ENCODE results near the gene ANKDD1B. TPM values are rescaled to one million over a fixed set of nuclear protein-coding genes. Genes with fewer than 3 reads are reported as not detected.

Gene ANKDD1B
- total and polyA plus RNA-seq, 9 of the 15 experiments (the other 6 are each of a cell fraction or from before 2014, with no cell fraction given): 0.04 to 0.29 (median 0.18) TPM; not detected in 1

- no peaks in the 10 kb centered on the region for H3K79me2 ChIP-seq (ENCODE audit: control insufficient read depth, insufficient read depth, low read length)
- no peaks in the 10 kb centered on the region for H3K36me3 ChIP-seq (ENCODE audit: control insufficient read depth, insufficient read depth, low read length)
- ATAC-seq: no peak
- DNase-seq (ENCODE audit: extremely low read depth in 1 of 4, low spot score in 3 of 4): no peak
- H3K9ac ChIP-seq (ENCODE audit: insufficient read depth in 1 of 2, low read depth in 2 of 2, low read length in 2 of 2): no peak overlapping the region
- no peak overlapping the region for H2AFZ ChIP-seq (ENCODE audit: low read depth, low read length)
- H3K4me3 ChIP-seq: no peak overlapping the region
- BruUV-seq (replicated peaks): no TSS peak
- FAIRE-seq: no peak
- H3K27me3 ChIP-seq (ENCODE audit: control insufficient read depth in 2 of 2, insufficient read depth in 2 of 2, low read length in 2 of 2): no peaks in the 10 kb centered on the region
- H3K9me3 ChIP-seq (replicated peaks; ENCODE audit: control insufficient read depth, insufficient read depth, low read depth, low read length): no peaks in the 10 kb centered on the region
- in situ Hi-C loops (cut with MboI): no loop called here
- H3K4me2 ChIP-seq (ENCODE audit: insufficient read depth, low read length): no peak overlapping the region
- H4K20me1 ChIP-seq (replicated peaks; ENCODE audit: control insufficient read depth, insufficient read depth, low read length): no peaks in the 10 kb centered on the region
- H3K27ac ChIP-seq (ENCODE audit: extremely low read depth, low read depth, low read length): no peak overlapping the region
- ChIA-PET POLR2A (interaction anchor here (2.8 kb wide), 1 partner anchor 10 kb away, joined by 9 read pairs; no protein-coding TSS in a partner anchor), CTCF (ENCODE audit: low intra/inter-chr PET ratio) (no interaction called here)
- TF ChIP-seq POLR3G (IDR thresholded peaks at IDR 0.05; ENCODE audit: extremely low read depth, insufficient read length, insufficient replicate concordance) (no peak), ZNF3 (CRISPR knock-in tag; IDR thresholded peaks at IDR 0.05) (no peak), ATF6 (CRISPR knock-in tag; IDR thresholded peaks at IDR 0.05) (no peak), ZNF133 (CRISPR knock-in tag; IDR thresholded peaks at IDR 0.05) (no peak), ZKSCAN1 (IDR thresholded peaks at IDR 0.05; ENCODE audit: low read depth, low read length) (no peak), ZNF511 (CRISPR knock-in tag; IDR thresholded peaks at IDR 0.05) (no peak), FOS (IDR thresholded peaks at IDR 0.05; ENCODE audit: extremely low read depth, insufficient read length) (no peak), GABPB1 (CRISPR knock-in tag; IDR thresholded peaks at IDR 0.05) (no peak), POLR2A (conservative IDR thresholded peaks at IDR 0.05) (no peak), ZNF12 (CRISPR knock-in tag; IDR thresholded peaks at IDR 0.05) (no peak), MITF (IDR thresholded peaks at IDR 0.05) (no peak), MYC (IDR thresholded peaks at IDR 0.05; ENCODE audit: low read depth, low read length) (no peak), MYC (CRISPR knock-in tag; IDR thresholded peaks at IDR 0.05; ENCODE audit: borderline replicate concordance, low read depth) (no peak), MXD1 (CRISPR knock-in tag; IDR thresholded peaks at IDR 0.05; ENCODE audit: borderline replicate concordance, poor library complexity, severe bottlenecking) (no peak), EZH2 (IDR thresholded peaks at IDR 0.05; ENCODE audit: borderline replicate concordance, low read depth, low read length) (no peak), ETS1 (conservative IDR thresholded peaks at IDR 0.05; ENCODE audit: control insufficient read depth, low read depth, low read length) (no peak)
- TF ChIP-seq, protein P1, sequence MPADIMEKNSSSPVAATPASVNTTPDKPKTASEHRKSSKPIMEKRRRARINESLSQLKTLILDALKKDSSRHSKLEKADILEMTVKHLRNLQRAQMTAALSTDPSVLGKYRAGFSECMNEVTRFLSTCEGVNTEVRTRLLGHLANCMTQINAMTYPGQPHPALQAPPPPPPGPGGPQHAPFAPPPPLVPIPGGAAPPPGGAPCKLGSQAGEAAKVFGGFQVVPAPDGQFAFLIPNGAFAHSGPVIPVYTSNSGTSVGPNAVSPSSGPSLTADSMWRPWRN (IDR thresholded peaks at IDR 0.05; ENCODE audit: low read depth): no peak
- intact Hi-C loops (cut with micrococcal nuclease): no loop called here
- no peaks in the 10 kb centered on the region for H3K9me1 ChIP-seq (ENCODE audit: control insufficient read depth, insufficient read depth, low read length)
- no peaks in the 10 kb centered on the region; a peak in 1 of 5 replicates for H3K4me1 ChIP-seq (replicated peaks in 1 of 2; ENCODE audit: control insufficient read depth in 2 of 2, insufficient read depth in 2 of 2, low read length in 2 of 2)
Observed at GRCh38 chr5:75626959-75627358, 15.7 kb downstream of the ANKDD1B start.

All from K562 (cell line).